SKM-1 treated with dmso at 0.1 percent for 144 hours (cell line): ENCODE data around the gene EXTL1.

Experiments used
- DNase-seq: peaks from one replicate; lab custom pipeline; 2025; ENCODE audit not compliant: unreplicated experiment; lab: John Stamatoyannopoulos, UW

The EXTL1 gene

DNA sequence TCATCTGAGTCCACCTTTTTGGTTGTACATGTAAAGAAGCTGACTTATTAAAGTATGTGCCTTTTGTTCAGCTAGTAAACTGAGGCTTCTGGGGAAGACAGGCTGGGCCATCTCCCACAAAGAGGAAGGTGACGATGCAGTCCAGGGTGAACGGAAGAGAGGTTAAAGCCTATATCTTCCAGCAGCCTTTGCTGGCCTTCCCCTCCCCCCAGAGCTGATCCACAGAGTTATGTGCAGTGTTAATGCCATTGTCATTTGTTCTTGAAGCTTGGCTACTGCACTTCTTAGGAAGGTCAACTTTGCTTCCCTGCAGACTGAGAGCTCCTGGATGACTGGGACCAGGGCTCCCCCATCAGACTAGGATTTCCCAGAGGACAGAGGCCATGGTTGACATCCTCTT is 22.2 kb downstream of the EXTL1 start:
- DNase-seq = no peak

DNA sequence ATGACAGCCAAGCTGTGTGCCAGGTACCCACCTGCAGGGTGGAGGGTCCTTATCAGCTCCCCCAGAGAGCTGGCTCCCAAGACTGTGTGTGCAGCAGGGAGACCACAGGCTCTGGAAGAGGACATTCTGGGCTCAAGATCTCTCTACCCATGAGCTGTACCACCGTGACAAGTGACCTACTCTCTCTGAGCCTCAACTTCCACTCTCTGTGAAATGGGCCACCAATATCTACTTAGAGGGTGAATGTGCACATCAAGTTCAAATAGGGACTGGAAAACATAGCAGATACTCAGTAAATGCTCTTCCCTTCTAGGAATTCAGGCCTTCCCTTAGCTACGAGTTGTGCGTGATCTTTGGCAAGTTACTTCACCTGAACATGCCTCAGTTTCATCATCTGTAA is 22.8 kb downstream of the EXTL1 start:
- no peak for DNase-seq

DNA sequence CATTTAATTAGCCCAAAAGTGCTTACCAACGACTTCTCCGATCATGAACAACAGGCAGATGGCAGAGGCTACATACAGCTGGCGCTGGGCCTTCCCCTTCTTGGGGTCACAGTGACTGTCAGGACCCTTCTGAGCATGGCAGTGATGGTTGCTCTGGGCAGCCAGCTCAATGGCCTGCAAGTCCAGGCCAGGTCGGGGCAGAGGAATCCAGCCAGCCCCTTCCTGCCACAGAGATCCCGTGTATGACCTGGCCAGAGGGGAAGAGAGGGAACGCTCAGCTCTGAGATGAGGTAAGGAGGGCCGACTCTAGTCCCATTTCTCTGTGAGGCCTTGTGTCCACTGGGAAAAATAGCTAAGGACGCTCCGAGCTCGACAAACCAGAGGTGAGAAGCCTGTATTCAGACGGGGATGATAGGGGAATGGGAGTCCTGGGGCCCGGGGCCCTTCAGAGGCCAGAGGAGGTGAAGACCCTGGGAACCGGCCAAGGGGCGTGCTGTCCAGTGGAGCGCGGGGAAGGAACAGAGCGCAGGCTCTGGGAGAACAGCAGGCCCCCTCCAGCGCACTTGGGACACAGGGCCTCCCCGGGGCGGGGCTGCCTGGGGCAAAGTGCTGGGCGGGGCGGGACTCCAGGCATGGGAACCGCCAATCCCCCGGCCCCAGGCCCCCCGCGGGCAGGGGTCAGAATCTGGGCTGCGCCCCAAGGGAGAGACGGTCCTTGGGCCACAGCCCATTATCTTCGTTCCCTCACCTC is 23.6 kb downstream of the EXTL1 start:
- DNase-seq = no peak

DNA sequence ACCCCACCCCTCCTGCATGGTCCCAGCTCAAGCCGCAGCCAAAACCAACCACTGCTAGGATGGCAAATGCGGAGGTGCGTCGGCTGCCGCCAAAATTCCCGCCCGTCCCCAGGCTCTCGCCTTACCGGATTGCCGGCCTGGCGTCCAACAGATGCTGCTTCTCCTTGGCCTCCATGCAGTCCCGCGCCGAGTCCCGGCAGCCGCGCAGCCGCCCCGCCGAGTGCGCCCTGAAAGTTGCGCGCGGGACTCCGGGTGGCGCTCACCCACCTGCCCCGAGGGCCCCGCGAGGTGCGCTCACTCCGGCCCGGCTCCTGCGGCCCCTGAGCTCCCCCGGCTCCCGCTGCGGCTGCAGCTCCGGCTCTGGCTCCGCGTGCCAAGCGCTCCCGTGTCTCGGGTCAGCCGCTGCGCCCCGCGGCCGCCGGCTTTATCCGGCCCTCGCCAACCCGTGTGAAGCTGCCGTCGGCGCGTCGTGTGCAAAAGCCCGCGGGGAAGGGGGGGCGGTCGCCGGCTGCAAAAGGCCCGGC is 24.2 kb downstream of the EXTL1 start, which contains the start of gene SLC30A2:
SLC30A2 (minus strand) TSS at position 397 of the 524 bp plus-strand sequence; CDS start at position 175, 222 bp downstream.
- no peak for DNase-seq

DNA sequence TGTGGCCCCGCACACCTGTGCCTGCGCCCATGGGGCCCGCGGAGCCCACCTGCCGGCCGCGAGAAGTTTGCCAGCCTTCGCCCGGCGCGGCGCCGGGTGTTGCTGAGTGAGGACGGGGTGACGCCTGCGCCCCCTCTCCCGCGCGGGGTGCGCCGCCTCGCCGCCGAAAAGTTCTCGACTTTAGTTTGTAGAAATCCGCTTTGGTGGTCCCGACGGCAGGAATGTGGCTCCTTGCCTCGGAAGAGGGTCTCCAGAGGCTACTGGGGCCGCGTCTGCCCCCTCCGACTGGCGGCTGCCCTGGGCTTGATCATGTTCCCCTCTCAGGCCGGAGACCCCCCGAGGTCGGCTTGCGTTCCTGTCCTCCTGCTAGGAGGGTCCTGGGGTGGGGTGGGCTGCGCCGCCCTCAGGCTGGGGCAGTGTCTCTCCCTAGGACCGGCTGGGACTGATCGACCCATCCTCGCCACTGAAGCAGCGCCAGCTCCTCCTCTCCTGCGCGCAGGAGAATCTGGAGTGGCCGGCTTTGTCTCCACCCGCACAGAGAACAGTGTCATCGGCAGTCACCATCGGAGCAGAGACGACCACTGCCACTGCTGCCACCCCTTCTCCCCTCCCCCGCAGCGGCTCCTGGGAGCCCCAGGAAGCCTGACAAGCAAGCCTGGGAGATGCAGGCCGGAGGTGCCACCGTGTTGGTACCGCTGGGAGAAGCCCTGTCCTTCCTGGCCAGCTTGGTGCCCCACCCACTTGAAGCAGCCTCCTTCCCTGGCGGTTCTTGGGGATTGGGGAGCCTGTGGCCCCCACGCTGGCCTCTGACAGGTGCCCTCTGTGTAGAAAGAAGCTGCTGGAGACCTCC is 24.9 kb downstream of the EXTL1 start:
- no peak for DNase-seq

DNA sequence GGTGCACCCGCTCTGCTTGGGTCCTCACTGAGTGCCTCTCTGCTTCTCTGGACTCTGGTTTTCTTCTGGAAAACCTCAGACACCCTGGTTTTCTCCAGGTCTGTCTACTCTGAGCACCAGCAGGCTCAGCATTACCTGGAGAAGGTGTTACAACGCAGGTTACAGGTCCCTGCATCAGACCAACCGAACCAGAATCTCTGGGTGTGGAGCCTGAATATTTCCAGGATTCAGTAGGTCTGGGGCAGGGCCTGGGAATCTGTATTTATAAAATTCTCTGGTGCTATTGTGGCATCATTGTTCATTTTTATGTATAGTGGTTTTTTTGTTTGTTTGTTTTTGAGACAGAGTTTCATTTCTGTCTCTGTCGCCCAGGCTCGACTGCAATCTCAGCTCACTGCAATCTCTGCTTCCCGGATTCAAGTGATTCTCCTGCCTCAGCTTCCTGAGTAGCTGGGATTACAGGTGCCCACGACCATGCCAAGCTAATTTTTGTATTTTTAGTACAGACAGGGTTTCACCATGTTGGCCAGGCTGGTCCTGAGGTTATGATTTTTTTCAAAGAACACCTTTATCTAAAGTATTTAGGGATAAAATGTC is 25.8 kb downstream of the EXTL1 start:
- DNase-seq = no peak

DNA sequence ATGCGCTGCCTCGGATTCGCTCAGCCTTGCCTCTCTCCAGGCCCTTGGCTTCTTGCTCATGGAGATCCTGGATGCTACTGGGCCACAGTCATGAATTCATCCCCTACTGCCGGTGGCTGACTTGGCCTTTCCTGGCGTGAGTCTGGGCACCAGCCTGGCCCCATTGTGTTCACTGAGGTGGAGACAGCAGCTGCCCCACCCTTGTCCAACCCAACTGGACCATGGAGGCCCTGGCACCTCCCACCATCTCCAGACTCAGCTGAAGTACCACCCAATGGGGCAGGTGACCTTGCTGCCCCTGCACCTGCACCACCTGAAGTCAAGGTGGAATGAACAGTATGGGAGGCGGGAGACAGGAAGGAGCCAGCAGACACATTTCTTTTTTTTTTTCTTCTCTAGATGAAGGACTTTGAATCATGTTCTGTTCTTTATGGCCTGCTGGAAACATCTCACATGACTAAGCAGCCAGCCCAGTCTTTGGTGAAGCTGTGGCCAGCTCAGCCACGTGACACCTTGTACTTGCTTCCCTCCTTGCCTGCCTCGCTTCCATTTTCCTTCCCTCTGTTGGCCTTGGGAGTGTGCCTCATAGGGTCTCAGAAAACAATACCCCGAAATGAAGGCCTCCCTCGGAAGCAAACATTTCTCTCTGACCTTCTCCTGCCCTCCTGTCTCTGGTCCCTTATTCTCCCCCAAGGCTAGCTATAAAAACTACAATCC is 28.1 kb downstream of the EXTL1 start:
- DNase-seq = no peak

DNA sequence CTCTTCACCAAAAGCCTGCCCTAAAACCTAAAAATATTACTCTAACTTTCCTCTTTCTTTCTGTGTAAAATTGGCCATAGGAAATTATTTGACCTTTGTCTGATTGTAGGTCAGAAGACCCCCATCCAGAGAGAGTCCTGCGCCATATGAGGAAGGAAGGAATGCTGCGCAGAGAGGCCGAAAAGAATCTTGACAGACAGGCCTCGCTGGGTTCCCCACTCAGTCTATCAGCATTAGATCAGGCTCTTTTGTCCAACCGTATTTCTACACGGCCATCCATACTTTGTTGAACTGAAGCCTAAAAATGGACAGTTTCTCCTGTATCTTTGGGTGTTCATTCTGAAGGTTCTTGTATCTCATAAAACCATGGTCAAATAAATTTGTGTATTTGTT is 28.7 kb downstream of the EXTL1 start:
- DNase-seq = no peak

DNA sequence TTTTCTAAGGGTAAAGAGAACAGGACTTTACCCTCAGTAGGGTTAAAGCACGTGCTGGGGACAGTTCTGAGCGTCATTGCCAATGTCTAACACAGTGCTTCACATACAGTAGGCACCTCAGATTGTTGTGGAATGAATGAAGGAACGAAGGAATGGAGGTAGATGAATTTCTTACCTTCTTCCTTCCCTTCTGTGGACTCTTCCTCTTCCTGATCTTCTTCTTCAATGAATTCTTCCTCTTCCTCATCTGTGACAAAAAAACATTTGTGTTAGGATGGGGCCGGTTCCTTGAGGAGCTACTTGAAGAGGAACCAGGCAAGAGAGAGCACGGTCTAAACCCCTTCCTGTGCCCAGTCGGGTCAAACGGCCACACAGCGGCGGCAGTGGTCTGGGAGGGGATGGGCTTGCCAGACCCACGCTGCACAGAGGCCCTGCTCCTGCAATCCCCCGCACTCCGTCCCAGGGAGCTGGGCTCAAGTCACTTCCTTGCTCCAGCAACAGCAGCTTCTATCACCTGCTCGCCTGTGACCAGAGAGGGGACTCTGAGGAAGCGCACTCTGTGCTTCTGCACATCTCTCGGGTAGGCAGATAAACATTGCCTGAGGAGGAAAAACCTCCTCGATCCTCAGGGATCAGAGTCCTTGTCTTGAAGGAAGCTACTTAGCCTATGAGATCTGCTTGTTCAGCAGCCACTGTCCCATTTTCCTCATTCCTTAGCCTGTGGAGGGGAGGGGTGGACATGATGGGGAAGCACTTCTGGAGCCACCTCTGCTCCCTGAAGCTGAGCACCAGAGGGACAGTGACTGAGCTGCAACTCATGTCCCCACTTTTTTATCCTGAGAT is 32.4 kb downstream of the EXTL1 start:
- DNase-seq = peak; percentile 9

DNA sequence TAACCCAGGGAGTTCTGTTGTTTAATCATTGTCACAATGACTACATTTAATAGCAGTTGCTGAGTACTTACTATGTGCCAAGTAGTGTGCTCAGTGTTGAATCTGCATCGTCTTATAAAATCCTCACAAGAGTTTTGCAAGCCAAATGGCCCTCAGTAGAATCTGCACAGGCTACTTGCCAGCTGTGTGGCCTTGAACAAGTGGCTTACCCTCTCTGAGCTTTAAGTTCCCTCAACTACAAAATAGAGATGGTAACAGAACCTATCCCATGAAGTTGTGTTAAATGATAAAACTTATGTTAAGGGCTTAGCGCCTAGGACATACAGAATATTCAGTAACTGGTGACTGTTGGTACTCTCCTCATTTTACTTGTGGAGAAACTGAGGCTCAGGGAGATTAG is 33.5 kb downstream of the EXTL1 start:
- no peak for DNase-seq

DNA sequence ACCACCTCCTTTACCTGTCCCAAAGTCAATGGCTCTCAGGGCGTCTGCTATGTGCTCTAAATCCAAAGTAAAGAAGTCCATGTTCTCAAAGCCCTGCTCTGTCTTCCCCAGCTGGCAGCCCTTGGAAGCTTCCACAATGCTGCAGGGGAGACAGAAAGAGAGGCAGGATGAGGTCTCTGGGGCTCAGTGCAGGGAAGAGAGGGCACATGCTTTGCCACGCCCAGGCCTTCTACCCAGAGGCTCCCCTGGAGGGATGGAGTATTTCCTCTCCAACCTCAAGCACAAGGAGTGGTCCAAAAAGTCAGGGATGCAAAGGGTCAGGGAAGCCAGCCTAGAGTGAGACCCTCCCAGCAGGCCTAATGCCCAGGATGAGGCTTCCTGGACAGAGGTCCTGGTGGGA is 35.6 kb downstream of the EXTL1 start:
- no peak for DNase-seq

DNA sequence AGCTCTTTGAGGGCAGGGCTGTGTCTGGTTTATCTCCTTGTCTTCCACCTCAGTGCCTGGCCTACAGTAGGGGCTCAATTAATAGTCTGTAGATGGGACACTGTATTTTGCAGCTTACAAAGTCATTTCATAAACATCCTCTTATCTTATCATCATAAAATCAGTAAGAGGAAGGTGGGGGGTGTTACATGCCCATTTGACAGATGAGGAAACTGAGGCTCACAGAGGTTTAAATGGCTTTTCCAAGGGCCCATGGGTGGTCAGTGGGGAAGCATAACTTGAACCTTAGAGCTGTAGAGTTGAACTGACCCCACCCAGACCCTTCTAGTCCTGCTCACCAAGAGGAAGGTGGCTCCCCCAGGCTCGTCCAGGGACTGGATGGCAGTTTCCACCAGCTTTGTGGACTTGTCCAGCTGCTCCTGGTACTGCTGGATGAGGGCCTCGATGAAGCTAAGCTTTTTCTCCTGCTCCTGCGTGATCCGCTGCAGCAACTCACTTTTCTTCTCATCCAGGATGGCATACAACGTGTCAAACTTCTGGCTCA is 36.5 kb downstream of the EXTL1 start:
- no peak for DNase-seq

DNA sequence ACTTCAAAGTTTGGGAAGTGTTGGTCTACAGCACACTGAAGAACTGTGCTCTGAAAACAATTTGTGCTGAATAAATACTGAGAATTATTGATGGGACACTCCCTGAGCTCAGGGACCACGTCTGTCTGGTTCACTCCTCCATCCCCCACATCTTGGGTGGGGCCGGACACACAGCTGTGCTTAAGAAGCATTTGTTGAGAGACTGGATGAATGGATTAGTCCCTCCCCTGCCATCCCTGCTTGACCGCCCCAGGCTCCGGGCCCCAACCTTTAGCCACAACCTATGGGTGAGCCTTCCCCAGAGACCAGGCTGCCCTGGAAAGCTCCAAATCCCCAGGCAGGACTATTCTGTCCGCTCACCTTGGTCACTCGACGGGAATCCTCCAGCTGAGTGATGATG is 38.3 kb downstream of the EXTL1 start:
- no peak for DNase-seq

DNA sequence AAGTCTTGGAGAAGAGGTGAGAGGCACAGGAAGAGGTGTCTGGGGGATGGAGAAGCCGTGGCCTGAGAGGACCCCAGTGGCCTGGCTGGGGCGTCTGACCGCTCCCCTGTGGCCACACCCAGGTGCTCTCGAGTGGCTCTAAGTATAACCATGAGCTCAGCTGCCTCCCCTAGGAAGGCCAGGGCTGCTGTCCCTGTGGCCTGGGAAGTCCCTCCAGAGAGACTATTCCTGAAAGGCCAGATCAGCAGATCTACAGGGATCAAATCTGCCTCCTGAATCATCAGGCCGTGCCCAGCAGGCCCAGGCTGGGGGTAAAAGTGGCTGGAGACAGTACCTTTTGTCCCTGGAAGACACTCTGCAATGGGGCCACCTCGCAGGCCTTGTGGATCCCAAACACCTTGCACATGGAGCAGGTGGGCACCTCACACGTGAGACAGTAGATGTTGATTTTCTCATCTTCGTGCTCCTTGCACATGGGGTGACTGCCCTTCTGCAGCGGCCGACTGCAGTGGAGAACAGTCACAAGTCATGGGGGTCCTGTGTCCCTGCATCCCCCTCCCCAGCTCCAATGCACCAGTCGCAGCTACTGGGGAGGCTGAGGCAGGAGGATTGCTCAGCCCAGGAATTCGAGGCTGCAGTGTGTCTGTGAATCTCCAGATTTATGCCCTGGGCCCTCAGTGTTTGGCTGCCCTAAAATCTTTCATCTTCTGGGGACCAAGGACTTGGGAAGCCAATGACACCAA is 39.4 kb downstream of the EXTL1 start:
- DNase-seq = no peak

DNA sequence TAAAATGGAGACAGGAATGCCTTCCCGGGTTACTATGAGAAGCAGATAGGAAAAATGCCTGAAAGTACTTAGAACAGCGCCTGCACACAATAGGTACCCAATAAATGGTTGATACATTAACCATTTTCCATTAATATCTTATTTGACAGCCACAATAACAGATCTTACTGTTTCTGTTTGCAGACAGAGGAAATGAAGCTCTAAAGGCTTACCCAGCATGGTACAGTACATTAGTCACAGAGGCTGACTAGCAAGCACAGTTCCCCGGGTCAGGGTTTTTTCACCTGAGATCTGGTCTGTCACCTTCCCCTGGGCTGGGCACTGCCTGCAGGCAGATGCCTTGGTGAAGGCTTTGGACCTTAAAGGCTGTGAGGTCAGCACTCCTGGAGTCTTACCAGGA is 43.0 kb downstream of the EXTL1 start:
- no peak for DNase-seq

DNA sequence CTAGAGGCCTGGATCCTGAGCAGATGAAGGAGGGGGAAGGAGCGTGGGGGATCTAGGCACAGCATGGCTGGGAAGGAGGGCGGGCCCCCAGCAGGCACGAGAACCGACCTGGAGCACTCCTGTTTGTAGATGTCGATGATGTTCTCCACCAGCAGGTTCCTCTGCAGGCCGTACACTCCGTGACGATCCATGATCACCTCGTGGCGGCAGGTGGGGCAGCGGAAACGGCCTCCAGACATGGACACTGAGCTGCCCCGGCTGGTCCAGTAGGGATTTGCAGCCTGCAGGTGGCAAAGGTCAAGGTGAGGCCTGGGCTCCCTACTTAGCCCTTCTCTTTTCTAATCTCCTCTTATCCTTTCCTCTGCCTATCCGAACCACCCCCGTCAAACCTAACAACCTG is 44.6 kb downstream of the EXTL1 start:
- no peak for DNase-seq

DNA sequence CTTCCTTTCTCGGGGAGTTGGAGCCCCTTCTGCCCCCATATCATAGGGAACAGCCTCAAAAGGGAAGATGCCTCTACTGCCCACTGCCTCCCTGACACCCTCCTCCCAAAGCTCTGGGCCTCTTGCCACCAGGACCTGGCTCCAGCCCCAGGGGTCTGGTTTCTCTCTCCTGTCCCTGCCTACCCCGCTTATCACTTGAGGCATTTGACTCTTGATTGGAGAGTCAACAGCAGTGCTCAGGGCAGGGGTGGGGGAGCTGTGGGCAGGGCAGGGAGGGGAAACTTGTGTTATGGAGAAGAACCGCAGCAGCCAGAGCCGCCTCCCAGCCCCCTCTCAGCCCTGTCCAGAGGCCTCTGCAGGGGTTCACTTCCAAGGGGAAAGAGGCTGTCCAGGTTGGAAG is 45.3 kb downstream of the EXTL1 start:
- no peak for DNase-seq

DNA sequence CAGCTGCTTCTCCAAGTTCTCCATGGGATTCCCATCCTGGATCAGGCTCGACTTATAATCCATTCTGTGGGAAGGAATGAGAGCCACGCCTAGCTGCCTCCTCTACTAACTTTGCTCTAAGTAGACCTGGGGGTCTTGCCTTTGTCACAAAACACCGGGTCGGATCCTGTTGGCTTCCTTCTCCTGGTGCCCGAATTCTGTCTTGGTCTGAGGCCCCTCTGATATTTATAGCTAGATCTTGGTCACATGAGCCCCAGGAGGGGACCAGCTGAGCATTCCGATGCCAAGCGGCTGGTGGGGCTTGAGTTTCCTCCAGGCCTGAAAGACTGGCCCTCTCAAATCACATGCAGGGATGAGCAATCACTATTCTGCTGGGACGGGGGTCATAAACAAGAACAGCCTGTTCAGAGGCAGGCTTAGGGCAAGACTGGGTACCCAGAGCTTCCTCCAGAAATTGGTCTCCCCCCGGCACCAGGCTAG is 45.9 kb downstream of the EXTL1 start, which contains the start of gene TRIM63:
TRIM63 (minus strand) TSS at position 199 of the 480 bp plus-strand sequence; CDS start at position 63, 136 bp downstream.
- no peak for DNase-seq

DNA sequence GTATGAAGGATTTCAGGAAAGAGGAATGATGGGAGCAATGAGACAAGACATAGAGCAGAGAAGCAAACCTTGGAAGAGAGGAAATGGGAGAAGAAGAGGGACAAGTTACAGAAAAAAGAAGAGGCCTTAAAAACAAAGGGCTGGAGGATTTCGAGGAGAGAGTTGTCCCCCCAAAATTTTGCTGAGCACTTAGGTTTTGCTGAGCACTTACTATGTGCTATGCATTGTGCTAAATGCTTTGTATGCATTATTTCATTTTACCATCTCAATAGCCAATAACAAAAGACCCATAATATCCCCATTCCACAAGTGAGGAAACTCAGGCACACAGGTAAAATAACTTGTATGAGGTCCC is 48.3 kb downstream of the EXTL1 start:
- DNase-seq = no peak
